HG02763 (cell line): ENCODE data around the gene GNAI3.

Source experiments
- ATAC-seq: cut with Tn5 transposase; IDR thresholded peaks from one replicate; pipeline ENCODE4 v1.9.1; 2021; ENCODE audit warnings: mild to moderate bottlenecking, moderate library complexity; ENCODE audit not compliant: unreplicated experiment

Gene GNAI3

DNA sequence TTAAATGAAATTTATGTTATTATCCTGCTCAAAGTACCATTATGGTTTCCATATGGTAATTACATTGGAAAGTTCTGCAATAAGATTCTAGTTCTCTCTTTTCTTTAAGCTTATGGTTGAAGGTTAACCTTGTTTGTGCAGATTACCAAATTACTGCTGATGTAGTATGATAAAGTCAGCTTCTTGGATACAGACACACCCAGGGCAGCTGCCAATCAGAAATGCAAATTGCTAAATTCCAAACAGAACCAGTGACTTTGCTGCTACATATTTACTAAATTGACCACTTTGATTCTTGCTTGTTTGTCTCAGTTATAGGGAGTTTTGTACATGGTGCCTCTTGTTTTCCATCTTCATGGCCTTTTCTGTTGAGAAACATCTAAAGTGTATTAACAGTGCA is 44.5 kb downstream of the GNAI3 start:
- ATAC-seq, result no peak

DNA sequence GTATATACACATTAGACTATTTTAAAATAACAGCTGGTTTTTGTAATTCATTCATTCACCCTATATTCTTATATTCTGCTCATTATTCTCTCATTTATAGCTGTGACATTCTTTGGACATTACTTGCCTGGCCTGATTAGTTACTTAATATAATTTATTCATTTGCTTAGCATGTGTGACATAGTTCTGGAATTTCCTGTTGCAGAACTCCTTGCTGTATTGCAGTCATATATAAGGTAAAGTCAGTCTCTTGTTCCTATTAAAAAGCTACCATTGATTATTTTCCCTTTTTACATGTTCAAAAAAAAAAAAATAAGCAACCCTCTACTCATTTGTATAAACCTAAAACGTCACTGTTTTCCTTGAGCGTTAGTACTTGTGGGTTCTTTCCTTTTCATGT is 47.1 kb downstream of the GNAI3 start:
- no peak for ATAC-seq

DNA sequence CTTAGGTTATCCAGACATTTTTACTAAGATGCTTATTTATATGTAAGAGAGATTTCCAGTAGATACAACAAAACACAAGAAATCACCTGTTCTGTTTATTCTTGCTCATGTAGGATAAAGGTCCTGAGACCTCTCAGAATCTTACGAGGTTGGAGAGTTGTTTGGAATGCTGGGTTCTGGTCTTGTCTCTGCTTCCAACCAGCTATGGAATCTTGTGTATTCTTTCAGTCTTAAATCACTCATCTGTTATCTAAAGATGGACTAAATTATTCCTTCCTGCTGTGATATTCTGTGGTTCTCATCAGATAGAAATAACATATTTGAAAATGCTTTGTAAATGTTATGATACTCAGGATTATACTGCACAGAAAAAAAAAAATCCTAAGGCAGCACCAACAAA is 49.7 kb downstream of the GNAI3 start:
- ATAC-seq, result no peak

DNA sequence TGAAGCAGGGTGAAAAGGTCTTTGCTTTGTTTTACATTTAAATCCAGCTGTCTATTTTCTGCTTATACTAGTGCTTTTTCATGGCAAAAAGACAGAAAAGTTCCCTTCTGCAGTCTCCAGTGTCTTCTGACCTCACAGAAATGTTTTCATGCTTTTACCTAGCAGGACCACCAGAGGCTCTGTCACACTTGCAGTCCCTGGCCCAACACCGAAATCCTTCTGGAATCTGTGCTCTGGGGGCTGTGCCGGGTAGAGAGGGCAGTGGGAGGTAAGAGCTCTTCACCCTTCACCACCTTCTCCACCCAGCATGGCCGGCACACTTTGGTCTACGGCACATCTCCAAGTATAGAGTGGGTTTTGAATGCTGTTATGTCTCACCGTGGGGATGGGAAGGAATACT is 50.2 kb downstream of the GNAI3 start:
- no peak for ATAC-seq

DNA sequence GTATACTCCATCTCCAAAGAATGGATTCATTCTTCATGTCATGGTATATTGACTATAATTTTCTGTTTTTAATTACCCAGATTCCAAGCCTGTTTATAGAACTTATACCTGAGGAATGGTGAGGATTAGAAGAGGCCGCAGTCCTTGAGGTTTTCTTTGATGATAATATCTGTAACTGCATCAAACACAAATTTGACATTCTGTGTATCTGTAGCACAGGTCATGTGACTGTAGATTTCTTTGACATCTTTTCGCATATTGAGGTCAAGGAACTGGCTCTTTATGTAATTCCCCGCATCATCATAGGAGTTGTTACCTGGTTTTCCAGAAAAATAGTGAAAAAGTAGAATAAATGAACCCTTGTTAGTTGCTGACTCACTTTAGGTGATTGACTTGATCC is 54.8 kb downstream of the GNAI3 start:
- no peak for ATAC-seq

DNA sequence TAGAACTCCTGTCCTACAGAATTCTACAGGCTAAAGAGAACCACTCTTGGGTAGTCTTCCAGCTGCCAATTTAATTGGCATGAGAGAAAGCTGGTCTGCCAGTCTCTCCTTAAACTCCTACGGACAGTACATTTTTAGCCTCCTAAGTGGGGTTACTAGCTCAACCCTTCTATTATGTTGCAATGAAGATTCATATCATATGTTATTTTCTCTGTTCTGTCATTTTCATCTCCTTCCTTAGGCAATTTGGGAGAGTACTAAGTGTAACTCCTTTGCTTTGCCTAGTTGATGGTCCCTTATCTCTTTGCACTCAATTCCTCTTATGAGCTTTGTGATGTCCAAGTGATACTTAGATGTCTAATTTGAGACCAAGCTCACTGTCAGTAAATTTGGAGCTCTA is 57.0 kb downstream of the GNAI3 start:
- no peak for ATAC-seq

DNA sequence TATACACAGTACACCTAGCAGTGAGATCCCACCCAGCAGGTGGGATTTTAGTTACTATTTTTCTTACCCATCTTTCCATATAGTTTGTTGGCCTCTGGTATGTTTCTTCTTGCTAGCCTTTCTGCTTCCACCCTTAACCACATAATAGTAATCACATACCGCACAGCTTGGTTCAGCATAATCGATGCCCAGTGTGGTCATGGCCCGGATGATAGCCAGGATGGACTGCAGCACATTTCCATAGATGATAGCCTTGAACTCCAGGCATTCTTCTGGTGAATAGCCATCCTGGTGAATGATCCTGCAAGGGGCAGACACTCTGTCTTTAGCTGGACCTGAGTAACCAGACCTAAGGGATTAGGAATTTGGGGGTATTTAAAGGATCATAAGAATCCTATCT is 61.5 kb downstream of the GNAI3 start:
- ATAC-seq, result no peak

DNA sequence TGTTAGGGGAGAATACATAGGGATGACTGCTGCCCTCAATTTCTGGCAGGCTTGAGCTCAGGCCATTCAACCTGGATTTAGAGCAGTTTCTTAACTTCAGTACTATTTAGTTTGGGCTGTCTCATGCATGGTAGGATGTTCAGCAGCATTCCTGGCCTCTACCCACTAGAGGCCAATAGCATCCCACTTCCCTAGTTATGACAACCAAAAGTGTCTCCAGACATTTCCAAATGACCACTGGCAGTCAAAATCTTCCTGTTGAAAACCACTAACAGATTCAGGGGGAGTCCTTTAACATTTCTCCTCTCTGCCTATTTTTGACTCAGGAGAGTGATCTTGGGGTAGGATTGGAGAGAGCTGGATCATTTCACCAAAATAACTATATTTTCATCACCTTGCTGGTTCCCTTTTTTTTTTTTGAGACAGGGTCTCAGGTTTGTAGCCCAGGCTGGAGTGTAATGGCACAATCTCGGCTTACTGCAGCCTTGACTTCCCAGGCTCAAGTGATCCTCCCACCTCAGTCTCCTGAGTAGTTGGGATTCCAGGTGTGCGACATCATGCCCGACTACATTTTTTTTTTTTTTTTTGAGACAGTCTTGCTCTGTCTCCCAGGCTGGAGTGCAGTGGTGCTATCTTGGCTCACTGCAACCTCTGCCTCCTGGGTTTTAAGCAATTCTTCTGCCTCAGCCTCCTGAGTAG is 62.3 kb downstream of the GNAI3 start:
- ATAC-seq, result no peak

DNA sequence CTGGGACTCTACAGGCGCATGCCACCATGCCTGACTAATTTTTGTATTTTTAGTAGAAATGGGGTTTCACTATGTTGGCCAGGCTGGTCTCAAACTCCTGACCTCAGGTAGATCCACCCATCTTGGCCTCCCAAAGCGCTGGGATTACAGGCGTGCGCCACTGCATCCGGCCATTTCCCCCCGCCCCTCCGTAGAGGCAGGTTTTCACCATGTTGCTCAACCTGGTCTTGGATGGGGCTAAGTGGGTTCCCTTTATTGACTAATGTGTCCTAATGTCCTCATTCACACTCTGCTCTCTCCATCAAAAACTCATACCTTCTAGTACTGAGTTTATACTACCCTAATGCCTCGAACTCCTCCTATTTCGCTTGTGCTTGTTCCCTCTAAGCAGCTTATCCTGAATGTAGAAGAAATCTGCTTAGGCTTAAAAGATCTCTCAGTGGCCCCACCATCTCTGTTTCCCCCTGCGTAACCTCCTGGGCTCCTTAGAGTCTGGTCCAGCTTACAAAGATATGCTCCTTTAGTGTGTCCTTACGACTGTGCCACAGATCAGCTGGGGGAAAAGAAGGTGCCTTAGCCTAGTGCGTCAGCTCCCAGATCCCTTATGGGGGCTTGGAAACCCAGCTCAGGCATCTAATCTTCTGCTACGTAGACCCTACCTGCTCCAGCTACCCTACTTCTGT is 63.0 kb downstream of the GNAI3 start:
- ATAC-seq, result no peak

DNA sequence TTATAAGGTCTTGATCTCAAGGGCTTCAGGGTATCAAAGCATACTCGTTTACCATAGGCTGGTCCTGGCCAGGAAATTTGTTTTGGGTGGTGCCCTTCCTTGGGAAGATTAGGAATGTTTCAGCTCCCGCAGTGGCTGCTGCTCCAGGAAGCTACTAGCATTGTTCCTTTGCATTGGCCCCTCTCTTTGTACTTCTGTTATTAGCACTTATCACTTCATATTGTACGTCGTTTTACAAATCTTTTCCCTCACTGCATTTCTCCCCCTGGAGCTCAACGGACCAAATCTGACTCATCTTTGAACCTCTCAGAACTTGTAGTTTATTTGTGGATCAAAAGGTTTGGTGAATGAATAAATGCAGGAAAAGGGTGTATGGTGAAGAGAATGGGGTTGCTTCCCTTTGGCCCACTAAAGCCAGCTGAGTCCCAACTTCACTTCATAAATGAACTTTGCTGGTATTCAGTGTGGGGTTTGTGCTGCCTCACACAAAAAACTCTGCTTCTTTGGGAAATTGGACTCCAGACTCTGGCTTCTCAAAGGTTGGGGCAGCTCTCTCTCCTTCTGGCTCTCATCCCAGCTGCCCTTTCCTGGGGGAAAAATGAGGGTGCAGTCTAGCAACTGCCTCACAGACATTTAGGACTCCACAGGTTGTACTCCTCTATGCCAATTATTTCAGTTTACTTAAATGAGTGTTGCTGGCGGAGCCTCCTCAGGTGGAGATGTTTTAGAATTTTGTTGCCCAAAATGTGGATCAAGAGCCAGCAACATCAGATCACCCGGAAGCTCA is 65.1 kb downstream of the GNAI3 start:
- ATAC-seq, result no peak

DNA sequence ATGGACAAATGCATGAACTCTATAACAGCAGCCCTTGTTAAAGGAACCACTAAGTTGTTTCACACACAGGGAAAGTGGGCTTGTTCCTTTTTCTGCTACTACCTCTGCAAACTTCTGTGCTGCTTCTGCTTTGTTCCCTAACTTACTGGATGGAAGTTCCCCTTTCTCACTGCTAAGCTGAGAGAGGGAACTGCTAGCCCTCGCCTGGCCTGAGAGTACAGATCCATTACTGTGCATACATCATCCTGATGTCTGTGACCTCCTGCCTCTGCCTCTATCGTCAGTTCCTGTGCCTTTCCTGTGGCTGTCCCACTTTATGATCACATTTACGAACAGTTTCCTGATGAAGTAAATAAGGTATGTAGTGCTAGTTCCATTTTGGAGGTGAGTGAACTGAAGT is 67.5 kb downstream of the GNAI3 start:
- no peak for ATAC-seq

DNA sequence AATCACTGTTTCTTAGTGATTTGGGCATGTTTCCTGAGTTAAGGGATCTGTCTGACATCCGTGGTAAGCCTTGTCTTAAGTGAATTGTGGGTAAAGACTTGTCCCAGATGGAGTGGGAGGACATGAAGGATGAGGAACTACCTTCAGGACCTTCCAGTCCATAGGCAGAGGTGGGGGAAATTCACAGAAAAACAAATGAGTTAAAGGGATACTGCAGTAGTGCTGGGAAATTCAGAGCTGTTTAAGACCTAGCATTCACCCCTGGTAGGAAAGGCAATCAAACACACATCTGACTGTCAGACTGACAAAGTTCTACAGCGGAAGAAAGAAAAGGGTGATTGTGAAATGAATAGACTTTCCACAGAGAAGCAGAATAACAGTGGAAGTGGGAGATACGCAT is 68.0 kb downstream of the GNAI3 start:
- no peak for ATAC-seq

DNA sequence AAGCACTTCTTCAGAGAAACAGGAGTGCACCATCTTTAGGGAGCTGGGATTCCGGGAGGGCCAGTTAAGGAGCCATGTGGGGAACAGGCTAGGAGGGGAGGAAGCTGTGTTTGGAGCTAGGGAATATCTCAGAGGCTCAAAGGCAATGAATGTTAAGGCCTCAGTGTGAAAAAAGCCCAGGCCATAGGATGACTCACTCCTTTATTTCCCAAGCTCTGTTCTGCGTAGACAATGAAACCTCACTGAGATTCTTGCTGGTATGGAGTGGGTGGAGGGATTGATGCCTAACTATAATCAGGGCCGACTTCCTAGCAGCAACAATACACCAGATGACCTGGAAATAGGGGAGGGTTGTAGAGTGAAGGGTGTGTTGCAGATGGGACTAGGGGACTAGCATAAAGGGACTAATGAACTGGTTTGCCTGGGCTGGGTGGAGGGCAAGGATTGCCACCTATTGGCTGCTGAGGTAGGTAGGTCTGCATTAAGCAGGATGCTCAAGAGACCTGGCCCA is 68.9 kb downstream of the GNAI3 start:
- no peak for ATAC-seq

DNA sequence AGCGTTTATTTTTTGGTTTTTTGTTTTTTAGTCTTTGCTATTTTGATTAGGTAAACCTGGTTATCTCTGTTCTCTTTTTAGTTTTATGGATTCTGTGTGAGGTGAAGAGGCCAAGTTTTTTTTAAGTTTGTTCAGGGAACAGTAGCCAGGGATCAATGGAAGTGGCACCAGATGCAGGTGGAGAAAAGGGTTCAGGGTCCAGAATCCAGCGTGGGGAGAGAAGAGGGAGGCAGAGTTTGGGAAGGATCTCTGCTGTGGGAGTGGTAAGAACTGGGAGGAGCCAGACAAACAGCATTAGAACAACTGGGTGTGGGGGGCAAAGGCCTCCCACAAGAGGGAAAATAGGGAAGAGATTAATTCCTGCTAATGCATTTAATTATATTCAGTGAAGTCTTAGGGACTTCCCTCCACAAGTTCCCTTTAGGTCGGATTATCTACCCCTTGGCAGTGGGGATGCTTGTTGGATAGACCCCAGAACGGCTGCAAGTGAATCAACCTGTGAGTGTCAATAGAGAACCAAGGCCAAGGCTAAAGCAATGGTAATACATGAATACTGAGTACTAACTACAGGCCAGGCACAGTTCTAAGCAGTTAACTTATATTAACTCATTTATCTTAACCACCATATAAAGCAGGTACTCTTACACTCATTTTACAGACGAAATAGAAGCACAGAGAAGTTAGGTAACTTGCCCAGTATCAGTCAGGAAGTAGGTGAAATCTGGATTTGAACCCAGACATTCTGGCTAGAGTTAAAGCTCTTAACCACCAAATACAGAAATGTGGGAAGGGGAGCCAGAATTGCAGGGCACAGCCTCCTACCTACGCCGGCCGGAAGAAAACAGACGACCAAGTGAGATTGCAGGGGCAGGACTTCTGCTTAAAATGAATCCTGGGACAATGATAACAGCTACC is 70.5 kb downstream of the GNAI3 start:
- no peak for ATAC-seq

DNA sequence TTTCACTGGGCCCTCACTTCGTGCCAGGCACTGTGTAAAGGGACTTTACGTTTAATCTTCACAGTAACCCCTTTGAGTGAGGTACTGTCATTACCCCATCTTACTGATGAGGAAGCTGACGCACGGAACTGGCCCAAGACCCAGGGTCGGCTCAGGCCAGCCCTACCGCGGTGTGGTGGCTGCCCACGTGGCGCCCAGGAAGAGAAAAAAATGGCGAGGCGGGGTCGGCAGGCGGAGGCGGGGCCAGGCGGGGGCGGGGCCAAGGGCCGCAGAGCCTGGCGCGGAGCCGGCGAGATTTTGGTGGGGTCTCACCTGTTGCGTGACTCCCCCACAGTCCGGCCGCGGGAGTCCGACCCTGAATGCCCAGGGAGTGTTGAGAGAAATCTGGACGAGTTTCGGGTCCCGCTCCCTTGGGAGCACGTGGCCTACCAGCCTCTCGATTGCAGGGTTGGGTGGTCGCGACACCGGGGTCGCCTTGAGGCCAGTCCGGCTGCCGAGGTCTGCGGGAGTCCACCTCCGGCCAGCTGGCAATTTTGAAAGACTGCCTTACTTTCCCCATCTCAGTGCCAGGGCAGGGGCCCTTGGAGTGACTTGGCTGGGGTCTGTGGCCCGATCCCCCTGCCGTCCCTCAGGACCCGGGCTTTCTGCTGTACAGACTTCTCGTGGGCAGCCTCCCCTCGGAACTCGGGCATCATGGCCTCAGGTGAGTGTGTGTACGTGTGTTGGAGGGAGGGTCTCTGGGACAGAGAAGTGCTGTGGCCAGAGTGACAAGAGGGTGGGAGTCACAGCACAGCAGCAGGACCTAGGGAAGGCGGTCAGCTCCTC is 71.4 kb downstream of the GNAI3 start, which contains the start of the genes AMPD2 and GNAT2:
TSS of gene AMPD2 (plus strand) at position 262 of the 825 bp plus-strand sequence. CDS start 1,339 bp downstream, outside the sequence.
TSS of gene GNAT2 (minus strand) at position 41 of the 825 bp plus-strand sequence. CDS start 6,746 bp downstream, outside the sequence.
- peak; percentile 41 for ATAC-seq

DNA sequence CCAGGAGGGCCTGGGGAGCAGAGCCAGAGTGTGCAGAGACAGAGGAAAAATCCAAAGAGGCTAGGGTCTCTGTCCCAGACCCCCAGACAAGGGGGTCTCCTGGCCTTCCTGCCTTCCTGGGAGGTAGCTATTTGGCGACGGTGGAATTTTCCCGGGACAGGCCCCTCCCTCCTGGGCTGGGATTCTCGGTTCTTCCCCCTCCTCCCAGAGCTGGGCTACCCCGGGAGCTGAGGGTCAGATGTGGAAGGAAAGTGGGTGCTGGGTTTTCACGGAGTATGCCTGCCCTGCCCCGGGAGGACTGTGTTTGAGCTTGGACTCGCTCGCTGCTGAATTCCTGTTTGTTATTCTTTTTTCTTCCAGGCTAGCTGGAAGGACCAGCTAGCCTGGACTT is 72.0 kb downstream of the GNAI3 start:
- ATAC-seq, result no peak

DNA sequence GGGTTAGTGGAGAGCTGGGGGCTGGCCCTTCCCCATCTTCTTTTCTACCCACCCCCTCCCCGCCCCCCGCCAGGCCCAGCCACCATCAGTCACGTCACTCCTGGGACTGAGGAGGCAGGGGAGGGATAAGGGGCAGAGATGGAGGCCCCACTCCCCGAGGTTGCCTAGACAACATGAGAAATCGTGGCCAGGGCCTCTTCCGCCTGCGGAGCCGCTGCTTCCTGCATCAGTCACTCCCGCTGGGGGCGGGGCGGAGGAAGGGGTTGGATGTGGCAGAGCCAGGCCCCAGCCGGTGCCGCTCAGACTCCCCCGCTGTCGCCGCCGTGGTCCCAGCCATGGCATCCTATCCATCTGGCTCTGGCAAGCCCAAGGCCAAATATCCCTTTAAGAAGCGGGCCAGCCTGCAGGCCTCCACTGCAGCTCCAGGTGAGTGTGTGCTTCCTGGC is 72.4 kb downstream of the GNAI3 start:
- peak; percentile 81 for ATAC-seq

DNA sequence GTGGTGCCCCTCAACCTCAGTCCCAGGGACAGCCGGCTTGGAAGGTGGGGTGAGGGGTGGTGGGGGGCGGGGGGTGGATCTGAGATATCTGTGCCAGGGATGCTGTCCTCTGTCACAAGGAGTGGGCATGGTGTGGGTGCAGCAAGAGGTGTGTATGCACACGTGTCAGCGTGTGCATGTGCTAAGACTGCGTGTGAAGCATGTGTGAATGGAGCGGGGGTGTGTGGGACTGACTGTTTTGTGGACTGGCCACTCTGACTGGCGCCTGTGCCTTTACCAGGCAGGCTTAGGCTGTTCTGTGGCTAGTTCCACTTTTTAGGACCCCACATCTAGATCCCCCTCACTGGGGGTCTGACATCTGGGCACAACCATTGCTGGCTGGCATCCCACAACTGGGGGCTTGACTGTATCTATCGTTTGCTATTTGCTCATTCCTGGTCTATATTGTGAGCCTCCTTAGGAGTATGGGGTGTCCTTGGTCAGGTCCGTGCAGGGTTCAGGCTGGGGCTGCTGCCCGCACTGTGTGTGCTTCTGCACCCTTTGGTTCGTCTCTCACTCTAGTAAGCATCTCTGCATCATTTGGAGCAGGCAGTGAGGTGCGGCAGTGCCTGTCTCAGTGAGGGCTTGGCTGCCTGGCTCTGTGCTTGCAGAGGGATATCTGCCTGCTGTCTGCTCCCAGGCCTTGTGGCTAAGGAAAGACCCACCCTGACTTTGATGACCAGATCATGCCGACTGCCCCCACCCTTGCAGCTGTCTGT is 73.1 kb downstream of the GNAI3 start:
- ATAC-seq, result no peak
